ENCODE results near the gene DNAJA2.
A peak's percentile ranks its signal among the peaks of the same experiment; 100 is the strongest.

Gene DNAJA2

DNA sequence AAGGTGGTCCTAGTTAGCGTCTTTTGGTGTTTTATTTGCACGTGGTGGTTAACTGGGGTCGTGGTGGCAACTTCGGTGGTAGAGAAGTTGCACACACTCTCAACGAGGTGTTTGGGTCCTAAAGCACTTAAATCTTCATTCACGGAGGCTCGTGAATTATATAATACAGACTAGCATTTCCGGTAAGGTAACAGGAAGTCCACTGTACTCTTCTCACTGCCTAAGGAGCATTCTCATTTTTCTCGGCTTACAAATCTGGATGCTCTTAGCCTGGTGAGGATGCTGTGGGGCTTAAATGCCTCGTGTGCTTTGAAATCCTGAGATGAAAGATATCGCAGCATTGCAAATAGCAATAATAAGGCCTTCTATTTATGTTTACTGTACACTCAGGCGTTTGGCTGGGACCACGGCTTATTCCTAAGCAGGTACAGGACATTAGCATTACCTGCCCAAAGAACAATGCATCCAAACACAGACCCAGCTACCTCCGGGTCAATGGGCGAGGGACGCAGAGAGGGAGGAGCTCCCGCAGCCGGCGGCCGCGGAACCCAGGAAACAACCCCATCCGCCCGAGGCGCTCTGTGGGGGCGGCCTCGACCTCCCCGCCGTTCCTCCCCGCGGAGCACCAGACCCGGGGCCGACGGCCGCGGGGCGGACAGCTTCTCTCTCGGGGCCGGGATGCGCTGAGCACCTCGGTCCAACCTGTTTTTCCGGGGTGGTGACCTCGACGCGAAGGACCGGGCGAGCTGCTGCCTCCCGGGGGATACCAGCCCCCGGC lies 856 bp downstream of the DNAJA2 start:
- H3K9ac ChIP-seq (ENCODE audit: insufficient read length) = peak overlapping the region; percentile 80
- H3K36me3 ChIP-seq (ENCODE audit: insufficient read depth, low read length) = peaks cover 18% of the 10 kb centered on the region; the same call in 1 of the 2 replicates
- H3K27ac ChIP-seq = no peak overlapping the region
- no peak for TF ChIP-seq POLR2AphosphoS5 (IDR thresholded peaks at IDR 0.05; ENCODE audit: borderline replicate concordance, low read depth, low read length)
- no peak for TF ChIP-seq FOXP2 (optimal IDR thresholded peaks at IDR 0.05; ENCODE audit: control extremely low read depth, extremely low read length, insufficient read depth)
- TF ChIP-seq EZH2 (IDR thresholded peaks at IDR 0.05) = no peak
- H3K4me3 ChIP-seq = peak overlapping the region; percentile 82
- H3K9me3 ChIP-seq (ENCODE audit: low read depth, low read length) = no peaks in the 10 kb centered on the region
- DNase-seq (ENCODE audit: low read depth, low spot score) = no peak

DNA sequence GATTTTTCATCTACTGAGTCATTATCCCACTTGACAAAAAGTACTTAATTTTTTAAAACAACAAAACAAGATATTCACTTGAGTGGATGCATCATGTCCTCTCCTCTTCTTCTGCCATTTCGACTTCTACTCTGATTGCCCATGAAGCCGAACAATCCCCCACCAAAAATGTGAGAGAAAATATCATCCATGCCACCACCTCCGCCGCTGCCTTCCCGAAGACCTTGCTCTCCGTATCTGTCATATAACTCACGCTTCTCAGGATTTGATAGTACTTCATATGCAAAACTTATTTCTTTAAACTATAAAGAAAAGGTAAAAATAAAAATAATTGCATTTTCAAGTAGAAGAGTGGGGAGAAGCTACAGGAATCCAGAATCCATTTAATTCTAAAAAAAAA lies 2.2 kb downstream of the DNAJA2 start:
- H3K4me3 ChIP-seq = no peak overlapping the region
- DNase-seq (ENCODE audit: low read depth, low spot score) = no peak
- TF ChIP-seq FOXP2 (optimal IDR thresholded peaks at IDR 0.05; ENCODE audit: control extremely low read depth, extremely low read length, insufficient read depth) = no peak
- no peak for TF ChIP-seq EZH2 (IDR thresholded peaks at IDR 0.05)
- no peak for TF ChIP-seq POLR2AphosphoS5 (IDR thresholded peaks at IDR 0.05; ENCODE audit: borderline replicate concordance, low read depth, low read length)
- H3K9ac ChIP-seq (ENCODE audit: insufficient read length) = no peak overlapping the region
- no peak overlapping the region for H3K27ac ChIP-seq
- H3K36me3 ChIP-seq (ENCODE audit: insufficient read depth, low read length) = peaks cover 26% of the 10 kb centered on the region; the same call in 1 of the 2 replicates
- H3K9me3 ChIP-seq (ENCODE audit: low read depth, low read length) = no peaks in the 10 kb centered on the region

- TF ChIP-seq POLR2AphosphoS5 (IDR thresholded peaks at IDR 0.05; ENCODE audit: borderline replicate concordance, low read depth, low read length) (no peak), EZH2 (IDR thresholded peaks at IDR 0.05) (no peak), FOXP2 (optimal IDR thresholded peaks at IDR 0.05; ENCODE audit: control extremely low read depth, extremely low read length, insufficient read depth) (no peak)
Measured at GRCh38 chr16:46970089-46970488, 3.4 kb downstream of the DNAJA2 start.

DNA sequence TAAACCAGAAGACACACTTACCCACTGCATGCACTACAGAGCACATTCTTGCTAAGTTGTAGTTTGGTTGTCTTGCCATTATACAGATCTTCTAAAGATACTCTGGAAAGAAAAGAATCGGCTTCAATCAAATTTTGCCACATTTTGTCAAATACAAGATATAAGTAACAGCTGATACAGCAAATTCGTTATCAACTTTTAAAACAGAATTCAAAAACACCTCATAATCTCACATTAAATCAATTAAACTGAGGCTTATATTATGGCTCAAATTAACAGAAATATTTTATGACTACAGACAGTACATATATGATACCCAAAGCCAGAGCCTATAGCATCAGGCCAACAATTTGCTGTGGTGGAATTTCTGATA lies 5.4 kb downstream of the DNAJA2 start:
- Histone ChIP-seq H3K9me3 (ENCODE audit: low read depth, low read length) (no peaks in the 10 kb centered on the region), H3K9ac (ENCODE audit: insufficient read length) (no peak overlapping the region), H3K4me3 (no peak overlapping the region), H3K27ac (no peak overlapping the region), H3K36me3 (ENCODE audit: insufficient read depth, low read length) (peaks cover 40% of the 10 kb centered on the region)
- TF ChIP-seq POLR2AphosphoS5 (IDR thresholded peaks at IDR 0.05; ENCODE audit: borderline replicate concordance, low read depth, low read length) (no peak), EZH2 (IDR thresholded peaks at IDR 0.05) (no peak), FOXP2 (optimal IDR thresholded peaks at IDR 0.05; ENCODE audit: control extremely low read depth, extremely low read length, insufficient read depth) (no peak)
- no peak for DNase-seq (ENCODE audit: low read depth, low spot score)

More at GRCh38 chr16:46970089-46970488, 3.4 kb downstream of the DNAJA2 start:
- no peak overlapping the region for H3K4me3 ChIP-seq
- peaks cover 31% of the 10 kb centered on the region for H3K36me3 ChIP-seq (ENCODE audit: insufficient read depth, low read length)
- no peak overlapping the region for H3K27ac ChIP-seq
- no peak for DNase-seq (ENCODE audit: low read depth, low spot score)
- H3K9ac ChIP-seq (ENCODE audit: insufficient read length) = no peak overlapping the region
- no peaks in the 10 kb centered on the region for H3K9me3 ChIP-seq (ENCODE audit: low read depth, low read length)

- Histone ChIP-seq H3K4me3 (no peak overlapping the region), H3K27ac (no peak overlapping the region), H3K9me3 (ENCODE audit: low read depth, low read length) (no peaks in the 10 kb centered on the region), H3K36me3 (ENCODE audit: insufficient read depth, low read length) (peaks cover 55% of the 10 kb centered on the region), H3K9ac (ENCODE audit: insufficient read length) (no peak overlapping the region)
- TF ChIP-seq POLR2AphosphoS5 (IDR thresholded peaks at IDR 0.05; ENCODE audit: borderline replicate concordance, low read depth, low read length) = no peak
- no peak for TF ChIP-seq FOXP2 (optimal IDR thresholded peaks at IDR 0.05; ENCODE audit: control extremely low read depth, extremely low read length, insufficient read depth)
- no peak for TF ChIP-seq EZH2 (IDR thresholded peaks at IDR 0.05)
- DNase-seq (ENCODE audit: low read depth, low spot score) = no peak
Measured at GRCh38 chr16:46962629-46963028, 10.8 kb downstream of the DNAJA2 start.

DNA sequence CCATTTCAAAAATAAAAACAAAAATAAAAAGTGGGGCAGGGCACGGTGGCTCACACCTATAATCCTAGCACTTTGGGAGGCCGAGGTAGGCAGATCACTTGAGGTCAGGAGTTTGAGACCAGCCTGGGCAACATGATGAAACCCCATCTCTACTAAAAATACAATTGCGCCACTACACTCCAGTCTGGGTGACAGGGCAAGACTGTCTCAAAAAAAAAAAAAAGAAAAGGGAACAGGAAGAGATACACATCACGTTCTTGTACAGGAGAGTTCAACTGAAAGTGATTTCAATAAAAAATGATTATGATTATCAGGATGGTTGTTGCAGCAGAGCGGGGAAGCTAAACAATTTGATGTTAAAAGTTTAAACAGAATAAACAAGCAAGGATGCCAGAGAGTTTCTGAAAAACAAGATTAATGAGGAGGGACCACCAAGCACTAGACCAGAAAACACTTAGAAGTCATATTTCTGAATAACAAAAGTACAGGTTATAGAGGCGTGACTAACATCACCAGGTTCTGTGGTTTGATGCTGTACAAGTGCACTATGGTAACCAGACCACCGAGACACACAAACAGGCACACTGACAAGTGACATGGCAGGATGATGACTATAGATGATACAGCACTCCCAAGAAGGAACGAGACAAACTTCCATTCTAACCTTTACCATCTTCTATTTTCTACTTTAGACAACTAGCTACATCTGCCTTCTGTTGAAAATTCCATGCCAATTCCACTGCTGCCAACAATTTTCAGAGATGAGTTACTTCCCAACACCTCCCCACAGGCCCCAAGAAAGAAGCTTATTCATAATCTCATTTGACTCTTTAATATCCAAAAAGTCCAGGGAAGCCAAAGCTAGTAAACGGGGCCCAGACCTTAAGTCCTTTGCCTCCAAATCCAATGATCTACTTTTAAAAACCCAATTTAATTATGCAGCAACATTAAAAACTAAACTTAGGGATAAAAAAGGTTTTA lies 11.8 kb downstream of the DNAJA2 start:
- no peak for DNase-seq (ENCODE audit: low read depth, low spot score)
- no peak for TF ChIP-seq POLR2AphosphoS5 (IDR thresholded peaks at IDR 0.05; ENCODE audit: borderline replicate concordance, low read depth, low read length)
- TF ChIP-seq FOXP2 (optimal IDR thresholded peaks at IDR 0.05; ENCODE audit: control extremely low read depth, extremely low read length, insufficient read depth) = no peak
- no peak for TF ChIP-seq EZH2 (IDR thresholded peaks at IDR 0.05)
- Histone ChIP-seq H3K4me3 (no peak overlapping the region), H3K9me3 (ENCODE audit: low read depth, low read length) (no peaks in the 10 kb centered on the region), H3K9ac (ENCODE audit: insufficient read length) (no peak overlapping the region), H3K36me3 (ENCODE audit: insufficient read depth, low read length) (peaks cover 57% of the 10 kb centered on the region), H3K27ac (no peak overlapping the region)

- no peak for DNase-seq (ENCODE audit: low read depth, low spot score)
- Histone ChIP-seq H3K36me3 (ENCODE audit: insufficient read depth, low read length) (peaks cover 24% of the 10 kb centered on the region; the same call in 1 of the 2 replicates), H3K4me3 (no peak overlapping the region), H3K9me3 (ENCODE audit: low read depth, low read length) (no peaks in the 10 kb centered on the region), H3K9ac (ENCODE audit: insufficient read length) (no peak overlapping the region), H3K27ac (no peak overlapping the region)
- no peak for TF ChIP-seq POLR2AphosphoS5 (IDR thresholded peaks at IDR 0.05; ENCODE audit: borderline replicate concordance, low read depth, low read length)
- no peak for TF ChIP-seq FOXP2 (optimal IDR thresholded peaks at IDR 0.05; ENCODE audit: control extremely low read depth, extremely low read length, insufficient read depth)
- TF ChIP-seq EZH2 (IDR thresholded peaks at IDR 0.05) = no peak
Measured at GRCh38 chr16:46954562-46954961, 18.9 kb downstream of the DNAJA2 start.

DNA sequence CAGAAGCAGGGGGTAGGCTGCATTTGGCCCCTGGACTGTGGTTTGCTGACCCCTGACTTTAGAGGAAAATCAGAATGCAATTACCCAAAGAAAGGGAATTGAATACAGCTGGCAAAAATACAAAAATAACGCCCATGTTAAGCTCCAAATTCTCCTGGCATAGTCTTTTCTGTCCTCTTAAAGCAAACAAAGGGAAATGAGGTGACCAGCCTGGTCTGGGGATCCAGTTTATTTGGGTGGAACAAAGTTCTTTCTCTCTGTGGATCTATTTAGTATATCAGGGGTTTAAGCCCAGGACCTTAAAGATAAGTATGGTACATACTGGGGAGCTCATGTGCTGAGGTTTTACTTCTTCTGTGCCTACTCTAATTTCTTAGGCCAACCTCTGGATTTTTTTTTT lies 23.5 kb downstream of the DNAJA2 start:
- no peaks in the 10 kb centered on the region; the same call in 1 of the 2 replicates for H3K36me3 ChIP-seq (ENCODE audit: insufficient read depth, low read length)
- H3K27ac ChIP-seq = no peak overlapping the region
- no peak for DNase-seq (ENCODE audit: low read depth, low spot score)
- no peaks in the 10 kb centered on the region for H3K9me3 ChIP-seq (ENCODE audit: low read depth, low read length)
- H3K9ac ChIP-seq (ENCODE audit: insufficient read length) = no peak overlapping the region
- no peak for TF ChIP-seq FOXP2 (optimal IDR thresholded peaks at IDR 0.05; ENCODE audit: control extremely low read depth, extremely low read length, insufficient read depth)
- TF ChIP-seq POLR2AphosphoS5 (IDR thresholded peaks at IDR 0.05; ENCODE audit: borderline replicate concordance, low read depth, low read length) = no peak
- no peak for TF ChIP-seq EZH2 (IDR thresholded peaks at IDR 0.05)
- H3K4me3 ChIP-seq = no peak overlapping the region
